K562 (cell line): Measurements from ENCODE around the gene CYBB. TPM values are rescaled to one million over a fixed set of nuclear protein-coding genes. Genes with fewer than 3 reads are reported as not detected.

Source experiments
- ATAC-seq: fragments of 200-7000 bp; cut with Tn5 transposase; 3 replicates; pipeline ENCODE4 v1.9.1; 2020; ENCODE audit warnings: moderate library complexity
- BruUV-seq: library from RNA; stranded (reverse); fragments of 400-500 nt; replicated peaks from 2 replicates; lab custom pipeline; 2021; lab: Mats Ljungman, UMichigan
- CTCF ChIA-PET: fragments of 300-600 bp; formaldehyde crosslinking; extraction: SDS; loops from one replicate; lab custom pipeline; 2021; ENCODE audit warnings: low intra/inter-chr PET ratio; lab: Yijun Ruan, JAX
- POLR2A ChIA-PET: fragments of 300-600, 350-650 bp; sonication (Branson Sonifier 250); formaldehyde crosslinking; extraction: SDS; loops from one replicate; lab custom pipeline; 2021; ENCODE audit warnings: antibody characterized with exemption, inconsistent platforms; lab: Yijun Ruan, JAX
- DNase-seq, 4 experiments: peaks; one replicate each; pipeline versions ENCODE4 v3.0.0 to v3.0.0-alpha.2; 2011 to 2018; ENCODE audit warnings: low spot score in 3 of 4, mixed read lengths in 3 of 4; ENCODE audit errors: extremely low read depth in 1 of 4
- FAIRE-seq: peaks from 2 replicates; lab custom pipeline; 2011; peaks lifted over from hg19 to GRCh38; lab: Jason Lieb, UNC
- H2AFZ ChIP-seq: 2 replicates; pipeline ENCODE4 v1.6.0; 2011; ENCODE audit warnings: low read depth, low read length, control low read depth, inconsistent platforms
- H3K27ac ChIP-seq: fragments of 200-600 bp; 3 replicates; pipeline ENCODE4 v1.8.0; 2011; ENCODE audit warnings: low read depth, mild to moderate bottlenecking, control low read depth, inconsistent platforms, low read length, moderate library complexity, mixed read lengths; ENCODE audit errors: extremely low read depth
- H3K27me3 ChIP-seq, 2 experiments: fragments of 300-600 bp in 1 of 2; 2 replicates in 1 of 2; 3 replicates in 1 of 2; pipeline versions ENCODE4 v1.6.0 to v1.8.0; 2011; ENCODE audit warnings: inconsistent platforms in 2 of 2, low read length in 2 of 2, mild to moderate bottlenecking in 1 of 2, mixed read lengths in 1 of 2, moderate library complexity in 1 of 2; ENCODE audit not compliant: control insufficient read depth in 2 of 2, insufficient read depth in 2 of 2
- H3K36me3 ChIP-seq: fragments of 300-600 bp; 3 replicates; pipeline ENCODE4 v1.8.0; 2011; ENCODE audit warnings: mild to moderate bottlenecking, low read length, inconsistent platforms; ENCODE audit not compliant: control insufficient read depth, insufficient read depth
- H3K4me1 ChIP-seq, 2 experiments: fragments of 200-600 bp in 1 of 2; replicated peaks in 1 of 2; 2 replicates in 1 of 2; 3 replicates in 1 of 2; pipeline versions ENCODE4 v1.5.1 to v1.8.0; 2011; ENCODE audit warnings: inconsistent platforms in 2 of 2, low read length in 2 of 2, mild to moderate bottlenecking in 1 of 2, mixed read lengths in 1 of 2, moderate library complexity in 1 of 2; ENCODE audit not compliant: control insufficient read depth in 2 of 2, insufficient read depth in 2 of 2
- H3K4me2 ChIP-seq: 2 replicates; pipeline ENCODE4 v1.6.1; 2011; ENCODE audit warnings: low read length, control low read depth, inconsistent platforms, mixed read lengths; ENCODE audit not compliant: insufficient read depth
- H3K4me3 ChIP-seq: fragments of 200-600 bp; sonication (generic), shearing (Covaris generic); 2 replicates; pipeline ENCODE4 v1.5.1; 2016; ENCODE audit warnings: control low read depth, inconsistent platforms
- H3K79me2 ChIP-seq: fragments of 200-600 bp; 3 replicates; pipeline ENCODE4 v1.8.0; 2011; ENCODE audit warnings: low read length, inconsistent platforms; ENCODE audit not compliant: control insufficient read depth, insufficient read depth
- H3K9ac ChIP-seq, 2 experiments: 2 replicates each; pipeline versions ENCODE4 v1.6.0 to v1.6.1; 2011; ENCODE audit warnings: low read depth in 2 of 2, low read length in 2 of 2, control low read depth in 1 of 2, inconsistent platforms in 1 of 2, mild to moderate bottlenecking in 1 of 2, mixed read lengths in 1 of 2; ENCODE audit not compliant: insufficient read depth in 1 of 2
- H3K9me1 ChIP-seq: one replicate; pipeline ENCODE4 v1.6.0; 2011; ENCODE audit warnings: inconsistent platforms, mild to moderate bottlenecking, low read length, moderate library complexity; ENCODE audit not compliant: control insufficient read depth, insufficient read depth
- H3K9me3 ChIP-seq: replicated peaks from 2 replicates; pipeline ENCODE4 v1.5.1; 2011; ENCODE audit warnings: low read depth, low read length, inconsistent platforms; ENCODE audit not compliant: control insufficient read depth, insufficient read depth
- H4K20me1 ChIP-seq: replicated peaks from 2 replicates; pipeline ENCODE4 v1.6.1; 2011; ENCODE audit warnings: low read length, inconsistent platforms, mixed read lengths; ENCODE audit not compliant: control insufficient read depth, insufficient read depth
- DPF2 ChIP-seq: fragments of 450-650 bp; IDR thresholded peaks from 2 replicates; pipeline ENCODE4 v1.6.1; 2016
- ESRRA ChIP-seq: fragments of 450-650 bp; IDR thresholded peaks from 2 replicates; pipeline ENCODE4 v1.6.1; 2014; ENCODE audit warnings: low read depth, mild to moderate bottlenecking, moderate library complexity, borderline replicate concordance
- ETV1 ChIP-seq: fragments of 450-650 bp; conservative IDR thresholded peaks from 2 replicates; pipeline ENCODE4 v1.6.1; 2016; ENCODE audit warnings: missing genetic modification characterization, control low read depth, low read depth, missing compliant biosample characterization
- FOSL1 ChIP-seq: fragments of 200-800 bp; sonication (Bioruptor generic); conservative IDR thresholded peaks from 2 replicates; pipeline ENCODE4 v1.6.1; 2016; ENCODE audit warnings: missing genetic modification characterization, missing compliant biosample characterization
- GABPA ChIP-seq: fragments of 200-800 bp; sonication (Bioruptor generic); conservative IDR thresholded peaks from 2 replicates; pipeline ENCODE4 v1.6.1; 2016; ENCODE audit warnings: low read depth, missing genetic modification characterization, missing compliant biosample characterization
- HDAC2 ChIP-seq: fragments of 450-650 bp; IDR thresholded peaks from 2 replicates; pipeline ENCODE4 v1.6.1; 2016; ENCODE audit warnings: mild to moderate bottlenecking
- MTA1 ChIP-seq: fragments of 450-650 bp; IDR thresholded peaks from 2 replicates; pipeline ENCODE4 v1.6.1; 2017; ENCODE audit warnings: borderline replicate concordance
- NFE2 ChIP-seq: IDR thresholded peaks from 2 replicates; pipeline ENCODE4 v1.6.1; 2014; ENCODE audit warnings: antibody characterized with exemption, low read depth
- NUFIP1 ChIP-seq: fragments of 450-650 bp; IDR thresholded peaks from 2 replicates; pipeline ENCODE4 v1.6.1; 2018; ENCODE audit not compliant: partially characterized antibody
- TEAD4 ChIP-seq, 2 experiments: sonication (generic) in 1 of 2; formaldehyde crosslinking in 1 of 2; IDR thresholded peaks; 2 replicates each; pipeline versions ENCODE4 v1.6.1 to v1.8.0; 2012 to 2022; ENCODE audit warnings: borderline replicate concordance in 1 of 2, inconsistent platforms in 1 of 2, low read length in 1 of 2, mild to moderate bottlenecking in 1 of 2, missing genetic modification reagents in 1 of 2
- TRIM24 ChIP-seq, 2 experiments: fragments of 450-650 bp; IDR thresholded peaks; 2 replicates each; pipeline ENCODE4 v1.6.1; 2016
- ZNF766 ChIP-seq: fragments of 200-800 bp; sonication (Bioruptor generic); conservative IDR thresholded peaks from 2 replicates; pipeline ENCODE4 v1.6.1; 2016; ENCODE audit warnings: missing genetic modification characterization, missing compliant biosample characterization
- in situ Hi-C: fragments of 300-500 bp; cut with MboI; formaldehyde crosslinking; loops from 4 replicates; pipeline ENCODE4 v1.15.0; 2018; ENCODE audit warnings: inconsistent platforms, mixed read lengths
- intact Hi-C: fragments of 100-400 bp; cut with micrococcal nuclease; formaldehyde crosslinking; loops from 2 replicates; pipeline ENCODE4 v1.14.2; 2022
- polyA plus RNA-seq, 8 experiments: library from polyadenylated mRNA; depleted of rRNA in 4 of 8; stranded (reverse) in 5 of 8; unstranded in 3 of 8; fragments of >200 nt; fragmentation: Nextera tagmentation in 2 of 8; fragmentation: Illumina TruSeq in 1 of 8; extraction: Ambion mirVana in 2 of 8; extraction: Trizol in 1 of 8; gene quantifications; 2 replicates each; pipeline versions ENCODE4 v1.2.1 to v1.2.3, GENCODE V29; 2011 to 2014; ENCODE audit warnings: inconsistent platforms in 1 of 8, missing spikeins in 1 of 8
- total RNA-seq, 7 experiments: library from RNA; depleted of rRNA in 6 of 7; stranded (reverse); fragments of >200 nt in 6 of 7; fragmentation: Illumina TruSeq in 2 of 7; extraction: Trizol in 2 of 7; gene quantifications; 2 replicates each; pipeline versions ENCODE4 v1.2.1 to v1.2.3, GENCODE V29; 2011 to 2021; ENCODE audit warnings: low replicate concordance in 1 of 7
- TF ChIP-seq, protein P1 (sequence below): conservative IDR thresholded peaks from 2 replicates; pipeline ENCODE4 v1.6.1; 2011; ENCODE audit warnings: low read depth, mild to moderate bottlenecking, low read length; ENCODE audit not compliant: control insufficient read depth
- TF ChIP-seq, protein P2 (sequence below): fragments of 250-450 bp; sonication (Bioruptor Pico); IDR thresholded peaks from 2 replicates; pipeline ENCODE4 v1.5.0; 2021
- TF ChIP-seq, protein P3 (sequence below), 3 experiments: fragments of 200-800 bp in 1 of 3; fragments of 250-450 bp in 1 of 3; fragments of 450-650 bp in 1 of 3; sonication (Bioruptor Pico) in 1 of 3; sonication (Bioruptor generic) in 1 of 3; formaldehyde crosslinking in 1 of 3; IDR thresholded peaks; 2 replicates each; pipeline versions ENCODE4 v1.6.1 to v1.8.0; 2016 to 2022; ENCODE audit warnings: mild to moderate bottlenecking in 2 of 3, missing genetic modification characterization in 2 of 3, missing compliant biosample characterization in 1 of 3, moderate library complexity in 1 of 3

CYBB gene
- total and polyA plus RNA-seq, 9 of the 15 experiments (the other 6 are each of a cell fraction or from before 2014, with no cell fraction given) = 0.25 to 1.3 (median 0.74) TPM

DNA sequence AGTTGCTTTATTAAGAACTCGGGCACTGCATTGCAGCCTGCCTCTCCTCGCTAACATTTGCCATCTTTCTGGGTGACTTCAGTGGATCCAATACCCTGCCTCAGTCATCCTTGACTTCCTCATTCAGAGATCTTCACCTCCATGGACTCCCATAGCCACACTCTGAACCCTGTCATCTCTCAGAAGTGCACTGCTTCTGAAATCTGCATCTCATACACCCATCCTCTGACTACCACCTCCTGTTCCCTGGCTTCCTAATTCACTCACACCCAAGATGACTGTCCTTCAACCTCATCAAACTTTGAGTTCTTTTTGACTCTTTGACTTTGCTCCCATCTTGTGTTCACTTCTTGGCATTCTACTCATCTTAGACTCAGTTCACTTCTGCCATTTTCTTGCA, 25.3 kb upstream of the CYBB start (continued):
- TF ChIP-seq, protein P1, sequence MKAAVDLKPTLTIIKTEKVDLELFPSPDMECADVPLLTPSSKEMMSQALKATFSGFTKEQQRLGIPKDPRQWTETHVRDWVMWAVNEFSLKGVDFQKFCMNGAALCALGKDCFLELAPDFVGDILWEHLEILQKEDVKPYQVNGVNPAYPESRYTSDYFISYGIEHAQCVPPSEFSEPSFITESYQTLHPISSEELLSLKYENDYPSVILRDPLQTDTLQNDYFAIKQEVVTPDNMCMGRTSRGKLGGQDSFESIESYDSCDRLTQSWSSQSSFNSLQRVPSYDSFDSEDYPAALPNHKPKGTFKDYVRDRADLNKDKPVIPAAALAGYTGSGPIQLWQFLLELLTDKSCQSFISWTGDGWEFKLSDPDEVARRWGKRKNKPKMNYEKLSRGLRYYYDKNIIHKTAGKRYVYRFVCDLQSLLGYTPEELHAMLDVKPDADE = no peak
- no peak for TF ChIP-seq MTA1
- TF ChIP-seq NUFIP1 = no peak
- TF ChIP-seq, protein P2, sequence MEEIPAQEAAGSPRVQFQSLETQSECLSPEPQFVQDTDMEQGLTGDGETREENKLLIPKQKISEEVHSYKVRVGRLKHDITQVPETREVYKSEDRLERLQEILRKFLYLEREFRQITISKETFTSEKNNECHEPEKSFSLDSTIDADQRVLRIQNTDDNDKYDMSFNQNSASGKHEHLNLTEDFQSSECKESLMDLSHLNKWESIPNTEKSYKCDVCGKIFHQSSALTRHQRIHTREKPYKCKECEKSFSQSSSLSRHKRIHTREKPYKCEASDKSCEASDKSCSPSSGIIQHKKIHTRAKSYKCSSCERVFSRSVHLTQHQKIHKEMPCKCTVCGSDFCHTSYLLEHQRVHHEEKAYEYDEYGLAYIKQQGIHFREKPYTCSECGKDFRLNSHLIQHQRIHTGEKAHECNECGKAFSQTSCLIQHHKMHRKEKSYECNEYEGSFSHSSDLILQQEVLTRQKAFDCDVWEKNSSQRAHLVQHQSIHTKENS (CRISPR knock-in tag) = no peak

DNA sequence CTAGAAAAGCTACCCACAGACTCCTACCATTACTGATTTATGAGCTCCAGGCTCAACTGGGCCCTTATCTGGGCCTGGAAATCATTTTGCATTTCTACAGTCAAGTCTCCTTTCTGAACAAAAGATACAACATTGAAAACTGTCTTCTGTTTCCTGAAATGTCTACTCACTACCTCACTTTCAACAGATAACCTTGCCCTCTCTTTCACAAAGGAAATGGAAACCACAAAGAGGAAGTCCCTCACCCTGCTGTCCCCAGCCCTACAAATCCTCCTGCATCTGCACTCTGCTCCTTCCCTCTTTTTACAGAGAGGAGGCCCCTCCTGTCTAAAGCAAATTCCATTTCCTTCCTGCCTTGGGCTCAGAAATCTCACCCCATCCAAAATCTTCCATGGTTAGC, 24.8 kb upstream of the CYBB start:
- Histone ChIP-seq H3K27ac (peak overlapping the region; percentile 75; the same call in 2 of the 3 replicates), H4K20me1 (no peaks in the 10 kb centered on the region), H3K4me2 (peak overlapping the region; percentile 29; the same call in 1 of the 2 replicates), H3K36me3 (no peaks in the 10 kb centered on the region), H3K9me1 (no peaks in the 10 kb centered on the region), H3K9ac (no peak overlapping the region; a peak in 1 of 4 replicates), H3K4me3 (no peak overlapping the region), H3K79me2 (no peaks in the 10 kb centered on the region), H3K9me3 (no peaks in the 10 kb centered on the region), H3K27me3 (no peaks in the 10 kb centered on the region), H2AFZ (peak overlapping the region; percentile 56; the same call in 1 of the 2 replicates), H3K4me1 (peaks cover 5 to 12% of the 10 kb centered on the region in 2 experiments; a peak in 3 of 5 replicates)
- FAIRE-seq = no peak
- CTCF ChIA-PET = no interaction called here
- intact Hi-C loops = no loop called here
- peak in 2 of 4 experiments; percentile 23 to 27 for DNase-seq
- in situ Hi-C loops = no loop called here
- peak; percentile 86 for ATAC-seq
- POLR2A ChIA-PET = no interaction called here
- BruUV-seq = no TSS peak
- TF ChIP-seq FOSL1 (tag) = 0 out of 2 replicates have a peak, but pooled peaks have one; percentile 12
- TF ChIP-seq TEAD4 (IDR thresholded peaks at IDR 0.05; ENCODE audit: low read length) = peak; percentile 38; the same call in 1 of the 2 replicates
- no peak for TF ChIP-seq TEAD4 (CRISPR knock-in tag; IDR thresholded peaks at IDR 0.05; ENCODE audit: borderline replicate concordance)
- peak; percentile 37; the same call in 1 of the 2 replicates for TF ChIP-seq ETV1
- TF ChIP-seq, protein P3, sequence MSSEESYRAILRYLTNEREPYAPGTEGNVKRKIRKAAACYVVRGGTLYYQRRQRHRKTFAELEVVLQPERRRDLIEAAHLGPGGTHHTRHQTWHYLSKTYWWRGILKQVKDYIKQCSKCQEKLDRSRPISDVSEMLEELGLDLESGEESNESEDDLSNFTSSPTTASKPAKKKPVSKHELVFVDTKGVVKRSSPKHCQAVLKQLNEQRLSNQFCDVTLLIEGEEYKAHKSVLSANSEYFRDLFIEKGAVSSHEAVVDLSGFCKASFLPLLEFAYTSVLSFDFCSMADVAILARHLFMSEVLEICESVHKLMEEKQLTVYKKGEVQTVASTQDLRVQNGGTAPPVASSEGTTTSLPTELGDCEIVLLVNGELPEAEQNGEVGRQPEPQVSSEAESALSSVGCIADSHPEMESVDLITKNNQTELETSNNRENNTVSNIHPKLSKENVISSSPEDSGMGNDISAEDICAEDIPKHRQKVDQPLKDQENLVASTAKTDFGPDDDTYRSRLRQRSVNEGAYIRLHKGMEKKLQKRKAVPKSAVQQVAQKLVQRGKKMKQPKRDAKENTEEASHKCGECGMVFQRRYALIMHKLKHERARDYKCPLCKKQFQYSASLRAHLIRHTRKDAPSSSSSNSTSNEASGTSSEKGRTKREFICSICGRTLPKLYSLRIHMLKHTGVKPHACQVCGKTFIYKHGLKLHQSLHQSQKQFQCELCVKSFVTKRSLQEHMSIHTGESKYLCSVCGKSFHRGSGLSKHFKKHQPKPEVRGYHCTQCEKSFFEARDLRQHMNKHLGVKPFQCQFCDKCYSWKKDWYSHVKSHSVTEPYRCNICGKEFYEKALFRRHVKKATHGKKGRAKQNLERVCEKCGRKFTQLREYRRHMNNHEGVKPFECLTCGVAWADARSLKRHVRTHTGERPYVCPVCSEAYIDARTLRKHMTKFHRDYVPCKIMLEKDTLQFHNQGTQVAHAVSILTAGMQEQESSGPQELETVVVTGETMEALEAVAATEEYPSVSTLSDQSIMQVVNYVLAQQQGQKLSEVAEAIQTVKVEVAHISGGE (CRISPR knock-in tag; IDR thresholded peaks at IDR 0.05) = peak in 2 of 3 experiments; percentile 44 to 93; a peak in 2 of 6 replicates
- peak; percentile 47; the same call in 1 of the 2 replicates for TF ChIP-seq DPF2
- peak; percentile 84 for TF ChIP-seq GABPA (tag)
- peak in 1 of 2 experiments; percentile 34; a peak in 1 of 4 replicates for TF ChIP-seq TRIM24 (IDR thresholded peaks at IDR 0.05)
- TF ChIP-seq NFE2 = peak; percentile 42; the same call in 1 of the 2 replicates
- no peak for TF ChIP-seq HDAC2
- TF ChIP-seq ESRRA = peak; percentile 70; the same call in 1 of the 2 replicates
- TF ChIP-seq ZNF766 (CRISPR knock-in tag) = 0 out of 2 replicates have a peak, but pooled peaks have one; percentile 52
